DMS153 treated with DMSO at 0.1 percent for 48 hours (cell line): ENCODE results near the gene PSMD12.
"Not testable (repeated sequence)": the region's sequence is repeated elsewhere in the genome, so short reads cannot be mapped to it uniquely, and the experiment has no call there.

Experiments used
- DNase-seq: peaks from one replicate; lab custom pipeline; 2025; ENCODE audit not compliant: unreplicated experiment; lab: John Stamatoyannopoulos, UW

The PSMD12 gene

DNA sequence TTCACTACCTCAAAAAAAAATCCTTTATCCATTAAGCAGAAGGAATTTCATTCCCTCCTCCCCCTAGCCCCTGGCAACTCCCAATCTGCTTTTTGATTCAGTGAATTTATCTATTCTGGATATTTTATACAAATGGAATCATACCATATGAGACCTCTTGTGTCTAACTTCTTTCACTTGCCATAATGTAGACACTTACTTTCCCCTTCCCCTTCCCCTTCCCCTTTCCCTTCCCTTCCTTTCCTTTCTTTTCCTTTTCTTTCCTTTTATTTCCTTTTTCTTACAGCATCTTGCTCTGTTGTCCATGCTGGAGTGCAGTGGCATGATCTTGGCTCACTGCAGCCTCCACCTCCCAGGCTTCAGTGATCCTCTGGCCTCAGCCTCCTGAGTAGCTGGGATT is 50.5 kb downstream of the PSMD12 start:
- no peak for DNase-seq

DNA sequence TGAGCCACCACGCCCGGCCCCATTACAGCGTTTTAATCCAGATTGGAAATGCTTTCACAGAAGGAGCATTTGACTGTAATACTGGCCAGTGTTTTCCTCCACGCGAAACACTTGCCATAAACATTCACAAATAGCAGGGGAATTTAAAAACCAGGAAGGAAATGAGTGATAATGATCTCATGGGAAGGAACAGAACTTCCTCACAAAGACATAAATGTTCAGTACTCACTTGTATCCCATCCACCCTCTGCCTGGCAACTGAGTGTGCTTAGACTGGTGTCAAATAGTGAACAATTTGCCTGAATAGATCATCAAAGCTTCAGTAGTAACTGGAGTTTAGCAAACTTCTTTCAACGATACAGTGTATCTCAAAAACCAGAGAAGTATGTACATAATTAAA is 54.1 kb downstream of the PSMD12 start:
- no peak for DNase-seq

- no peak for DNase-seq
Measured at GRCh38 chr17:67311575-67311974, 54.8 kb downstream of the PSMD12 start.

- no peak for DNase-seq
Measured at GRCh38 chr17:67310406-67310805, 56.0 kb downstream of the PSMD12 start.

DNA sequence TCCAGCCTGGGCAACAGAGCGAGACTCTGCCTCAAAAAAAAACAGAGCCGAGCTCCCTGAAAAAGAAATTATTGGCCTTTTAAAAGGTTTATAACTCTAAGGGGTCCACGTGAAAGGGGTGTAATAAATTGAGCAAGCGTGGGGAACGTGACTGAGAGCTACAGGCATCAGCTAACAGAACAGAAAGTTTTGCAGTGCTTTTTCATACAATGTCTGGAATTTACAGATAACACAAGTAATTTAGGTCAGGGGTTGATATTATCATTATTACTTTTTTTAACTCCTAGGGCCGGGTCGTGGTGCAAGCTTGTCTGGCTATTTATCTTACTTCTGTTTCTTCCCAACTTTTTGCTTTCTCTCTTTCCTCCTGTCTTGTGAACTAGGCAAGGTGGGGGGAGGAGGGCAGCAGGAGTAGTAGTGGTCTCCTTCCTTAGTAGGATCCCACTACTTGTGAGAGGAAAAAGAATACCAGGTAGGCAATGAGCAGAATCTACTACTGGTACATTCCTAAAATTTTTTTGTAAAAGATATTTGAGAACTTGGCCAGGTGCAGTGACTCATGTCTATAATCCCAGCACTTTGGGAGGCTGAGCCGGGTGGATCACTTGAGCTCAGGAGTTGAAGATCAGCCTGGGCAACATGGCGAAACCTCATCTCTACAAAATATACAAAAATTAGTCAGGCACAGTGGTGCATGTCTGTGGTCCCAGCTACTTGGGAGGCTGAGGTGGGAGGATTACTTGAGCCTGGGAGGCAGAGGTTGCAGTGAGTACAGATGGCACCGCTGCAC is 60.7 kb downstream of the PSMD12 start:
- DNase-seq: not testable (repeated sequence)

DNA sequence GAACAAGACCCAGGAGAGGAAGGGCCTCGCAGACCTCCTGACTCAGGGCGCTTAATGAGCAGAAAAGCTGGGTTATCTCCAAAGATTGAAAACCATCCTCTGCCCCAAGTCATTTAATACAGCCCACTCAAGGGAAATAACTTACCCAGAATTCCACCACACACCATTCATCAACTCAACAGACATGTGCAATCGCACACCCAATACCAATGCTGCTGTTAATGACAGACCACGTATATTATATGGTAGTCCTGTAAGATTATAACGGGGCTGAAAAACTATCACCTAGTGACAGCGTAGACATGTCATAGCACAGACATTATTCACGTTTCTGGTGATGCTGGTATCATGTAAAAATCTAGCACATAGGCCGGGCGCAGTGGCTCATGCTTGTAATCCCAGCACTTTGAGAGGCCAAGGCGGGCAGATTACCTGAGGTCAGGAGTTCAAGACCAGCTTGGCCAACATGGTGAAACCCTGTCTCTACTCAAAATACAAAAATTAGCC is 68.9 kb downstream of the PSMD12 start:
- DNase-seq: no peak

DNA sequence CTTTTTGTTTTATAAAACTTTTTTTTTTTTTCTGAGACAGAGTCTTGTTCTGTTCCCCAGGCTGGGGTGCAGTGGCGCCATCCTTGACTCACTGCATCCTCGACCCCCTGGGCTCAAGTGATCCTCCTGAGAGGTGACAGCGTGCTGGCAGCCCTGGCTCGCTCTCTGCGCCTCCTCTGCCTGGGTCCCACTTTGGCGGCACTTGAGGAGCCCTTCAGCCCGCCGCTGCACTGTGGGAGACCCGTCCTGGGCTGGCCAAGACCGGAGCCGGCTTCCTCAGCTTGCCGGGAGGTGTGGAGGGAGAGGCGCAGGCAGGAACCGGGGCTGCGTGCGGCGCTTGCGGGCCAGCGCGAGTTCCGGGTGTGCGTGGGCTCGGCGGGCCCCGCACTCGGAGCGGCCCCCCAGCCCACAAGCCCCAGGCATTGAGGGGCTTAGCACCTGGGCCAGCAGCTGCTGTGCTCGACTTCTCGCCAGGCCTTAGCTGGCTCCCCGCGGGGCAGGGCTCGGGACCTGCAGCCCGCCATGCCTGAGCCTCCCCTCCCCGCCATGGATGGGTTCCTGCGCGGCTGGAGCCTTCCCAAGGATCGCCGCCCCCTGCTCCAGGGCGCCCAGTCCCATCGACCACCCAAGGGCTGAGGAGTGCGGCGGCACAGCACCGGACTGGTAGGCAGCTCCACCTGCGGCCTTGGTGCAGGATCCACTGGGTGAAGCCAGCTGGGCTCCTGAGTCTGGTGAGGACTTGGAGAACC is 71.8 kb downstream of the PSMD12 start:
- DNase-seq: no peak

- DNase-seq: no peak
Measured at GRCh38 chr17:67293251-67294203, 72.8 kb downstream of the PSMD12 start.

DNA sequence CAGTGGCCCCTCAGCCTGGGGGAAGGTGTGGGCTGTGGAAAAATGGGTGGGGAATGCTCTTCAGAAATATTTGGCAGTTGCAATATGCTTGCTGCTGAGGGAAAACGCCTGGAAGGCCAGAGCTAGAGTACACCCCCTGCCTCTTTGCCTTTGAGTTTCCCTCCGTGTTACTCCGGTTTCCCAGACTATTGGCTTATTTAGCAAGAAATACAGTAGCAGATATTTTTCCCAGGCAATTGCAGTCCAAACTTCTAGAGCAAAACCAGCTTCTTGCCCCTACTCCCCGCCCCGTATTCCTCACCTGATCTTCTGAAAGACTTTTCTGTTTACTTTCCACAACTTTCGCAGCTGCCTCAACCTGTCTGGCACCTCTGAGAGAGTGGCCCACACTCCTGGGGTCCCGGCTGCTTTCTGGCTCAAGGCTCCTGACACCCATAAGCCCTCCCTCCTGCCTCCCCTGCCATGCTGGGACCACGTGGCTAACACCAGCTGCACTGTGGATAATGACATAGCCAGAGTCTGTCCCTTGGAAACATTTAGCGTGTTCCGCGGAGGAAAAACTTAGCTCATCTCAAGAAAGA is 75.6 kb downstream of the PSMD12 start:
- no peak for DNase-seq

- no peak for DNase-seq
Measured at GRCh38 chr17:67290244-67290643, 76.1 kb downstream of the PSMD12 start.

GRCh38 chr17:67289181-67289876 is 77.0 kb downstream of the PSMD12 start:
- peak; percentile 10 for DNase-seq
